B cell (primary cell): Measurements from ENCODE around the gene ATG7. TPM values are rescaled to one million over a fixed set of nuclear protein-coding genes. Genes with fewer than 3 reads are reported as not detected.
A peak's percentile ranks its signal among the peaks of the same experiment; 100 is the strongest.

ENCODE experiments used
- ATAC-seq: fragments of 200-7000 bp; cut with Tn5 transposase; one replicate; pipeline ENCODE4 v1.10.0; 2021; ENCODE audit warnings: low read depth, mild to moderate bottlenecking, moderate number of reproducible peaks, moderate library complexity
- CTCF ChIA-PET: fragments of 350-600 bp; sonication (Branson Sonifier 250); formaldehyde crosslinking; loops from one replicate; lab custom pipeline; 2021; ENCODE audit warnings: antibody characterized with exemption, inconsistent platforms; lab: Charles Lee
- POLR2A ChIA-PET: fragments of 350-600 bp; sonication (Branson Sonifier 250); formaldehyde crosslinking; loops from one replicate; lab custom pipeline; 2021; ENCODE audit warnings: antibody characterized with exemption; lab: Charles Lee
- DNase-seq: peaks from one replicate; pipeline ENCODE4 v3.0.0; 2013
- H2AFZ ChIP-seq: 2 replicates; pipeline ENCODE4 v1.6.1; 2012; ENCODE audit warnings: mild to moderate bottlenecking, low read depth, low read length; ENCODE audit not compliant: insufficient read depth, poor library complexity, severe bottlenecking
- H3K27ac ChIP-seq, 2 donors: 1 replicate in 1 of 2; 2 replicates in 1 of 2; pipeline ENCODE4 v1.5.1; 2012 to 2013; ENCODE audit warnings: low read length in 2 of 2, mild to moderate bottlenecking in 2 of 2, moderate library complexity in 1 of 2
- H3K27me3 ChIP-seq, 4 experiments: fragments of 200-600 bp in 1 of 4; sonication (generic) in 1 of 4; replicated peaks in 1 of 4; 1 replicate in 2 of 4; 2 replicates in 2 of 4; pipeline versions ENCODE4 v1.6.1 to v1.7.0; 2013 to 2016; ENCODE audit warnings: low read length in 3 of 4, mild to moderate bottlenecking in 2 of 4, mixed read lengths in 1 of 4, moderate library complexity in 1 of 4; ENCODE audit not compliant: insufficient read depth in 4 of 4, control insufficient read depth in 3 of 4; ENCODE audit errors: control extremely low read depth in 1 of 4
- H3K36me3 ChIP-seq, 2 experiments: replicated peaks in 1 of 2; 1 replicate in 1 of 2; 2 replicates in 1 of 2; pipeline versions ENCODE4 v1.6.1 to v1.7.1; 2013; ENCODE audit warnings: low read length in 1 of 2; ENCODE audit not compliant: insufficient read depth in 2 of 2, control insufficient read depth in 1 of 2; ENCODE audit errors: control extremely low read depth in 1 of 2, extremely low read depth in 1 of 2
- H3K4me1 ChIP-seq, 2 donors: fragments of 200-600 bp in 1 of 2; sonication (generic) in 1 of 2; 1 replicate in 1 of 2; 2 replicates in 1 of 2; pipeline versions ENCODE4 v1.5.1 to v1.6.1; 2013 to 2017; ENCODE audit warnings: low read length in 2 of 2; ENCODE audit not compliant: control insufficient read depth in 2 of 2, insufficient read depth in 2 of 2
- H3K4me2 ChIP-seq: replicated peaks from 2 replicates; pipeline ENCODE3; 2012; ENCODE audit warnings: mild to moderate bottlenecking, low read depth, low read length; ENCODE audit not compliant: poor library complexity, severe bottlenecking
- H3K4me3 ChIP-seq, 5 experiments: fragments of 200-600 bp in 1 of 5; sonication (generic) in 1 of 5; 1 replicate in 3 of 5; 2 replicates in 2 of 5; pipeline versions ENCODE4 v1.5.1 to v1.7.0; 2011 to 2016; ENCODE audit warnings: low read length in 4 of 5, mild to moderate bottlenecking in 4 of 5, low read depth in 2 of 5, control low read depth in 1 of 5, moderate library complexity in 1 of 5; ENCODE audit not compliant: insufficient read depth in 1 of 5; ENCODE audit errors: control extremely low read depth in 1 of 5, extremely low read depth in 1 of 5
- H3K79me2 ChIP-seq: fragments of 200-600 bp; sonication (generic); one replicate; pipeline ENCODE4 v1.6.0; 2016; ENCODE audit warnings: low read length; ENCODE audit not compliant: control insufficient read depth, insufficient read depth
- H3K9ac ChIP-seq: fragments of 200-600 bp; sonication (generic); 2 replicates; pipeline ENCODE4 v1.6.1; 2017; ENCODE audit warnings: mild to moderate bottlenecking, low read length, moderate library complexity
- H3K9me3 ChIP-seq, 3 donors: one replicate each; pipeline versions ENCODE4 v1.6.1 to v1.7.1; 2013; ENCODE audit warnings: low read length in 2 of 3; ENCODE audit not compliant: control insufficient read depth in 2 of 3, insufficient read depth in 1 of 3; ENCODE audit errors: control extremely low read depth in 1 of 3
- H4K20me1 ChIP-seq: 2 replicates; pipeline ENCODE4 v1.6.0; 2012; ENCODE audit warnings: mild to moderate bottlenecking, low read length; ENCODE audit not compliant: insufficient read depth, control insufficient read depth, poor library complexity, severe bottlenecking
- H3K27ac Mint-ChIP-seq: one replicate; pipeline ENCODE4 v1.8.0; 2021; ENCODE audit warnings: mixed read lengths
- H3K27me3 Mint-ChIP-seq: one replicate; pipeline ENCODE4 v1.8.0; 2021; ENCODE audit warnings: mixed read lengths
- H3K4me1 Mint-ChIP-seq: one replicate; pipeline ENCODE4 v1.8.0; 2021; ENCODE audit warnings: mixed read lengths
- H3K4me3 Mint-ChIP-seq: one replicate; pipeline ENCODE4 v1.8.0; 2021; ENCODE audit warnings: mixed read lengths
- H3K9me3 Mint-ChIP-seq: one replicate; pipeline ENCODE4 v1.8.0; 2022; ENCODE audit warnings: mixed read lengths; ENCODE audit not compliant: insufficient read depth
- EZH2 ChIP-seq: IDR thresholded peaks from 2 replicates; pipeline ENCODE4 v1.6.1; 2012; ENCODE audit warnings: borderline replicate concordance, low read depth, mild to moderate bottlenecking, moderate library complexity, low read length; ENCODE audit not compliant: insufficient read depth, poor library complexity, severe bottlenecking
- WGBS: methylation state at CpG from one replicate; pipeline ENCODE4 v1.1.5; 2013; ENCODE audit warnings: missing lambda C conversion rate; ENCODE audit not compliant: insufficient coverage; 5-methylcytosine and 5-hydroxymethylcytosine counted together
- intact Hi-C: fragments of 100-400 bp; cut with micrococcal nuclease; formaldehyde crosslinking; loops from one replicate; pipeline ENCODE4 v1.10.0; 2022
- polyA plus RNA-seq: library from polyadenylated mRNA; depleted of rRNA; stranded (reverse); fragments of >200 nt; gene quantifications from 2 replicates; pipeline ENCODE4 v1.2.3, GENCODE V29; 2012
- total RNA-seq, 2 donors: library from RNA; stranded (reverse); fragments of 120-200 nt in 1 of 2; gene quantifications; 1 replicate in 1 of 2; 2 replicates in 1 of 2; pipeline versions ENCODE4 v1.2.3 to v1.2.4, GENCODE V29; 2013 to 2022
- TF ChIP-seq, protein P1 (sequence below): fragments of 200-600 bp; IDR thresholded peaks from one replicate; pipeline ENCODE4 v1.8.0; 2022; ENCODE audit warnings: antibody characterized with exemption, mild to moderate bottlenecking

The ATG7 gene
- total and polyA plus RNA-seq, 2 donors (not counting 1 experiment from before 2014, with no cell fraction given): 13.9 to 66.4 TPM

DNA sequence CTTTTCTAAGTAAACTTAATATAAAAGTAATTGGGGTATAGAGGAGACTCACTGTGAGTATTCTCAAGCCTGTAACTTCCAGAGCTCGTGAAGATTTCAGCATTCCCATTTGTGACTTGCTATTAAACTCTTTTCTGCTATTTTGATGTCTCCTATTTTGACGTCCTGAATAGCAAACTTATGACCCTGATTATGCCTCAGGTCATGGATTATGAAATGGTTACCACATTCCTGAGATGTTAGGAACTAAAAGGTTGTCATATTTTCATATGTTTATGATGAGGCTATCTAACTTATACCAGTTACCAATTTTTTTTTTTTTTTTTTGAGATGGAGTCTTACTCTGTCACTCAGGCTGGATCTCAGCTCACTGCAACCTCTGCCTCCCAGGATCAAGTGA is 105.5 kb downstream of the ATG7 start:
- Histone ChIP-seq H4K20me1 (no peaks in the 10 kb centered on the region), H3K27ac (no peak overlapping the region), H3K9ac (no peak overlapping the region), H3K4me2 (no peak overlapping the region), H3K27me3 (no peaks in the 10 kb centered on the region), H3K36me3 (peaks cover 9 to 12% of the 10 kb centered on the region in 2 experiments), H2AFZ (no peak overlapping the region), H3K4me3 (no peak overlapping the region), H3K79me2 (no peaks in the 10 kb centered on the region), H3K4me1 (no peaks in the 10 kb centered on the region), H3K9me3 (no peaks in the 10 kb centered on the region)
- CTCF ChIA-PET: interaction anchor here (1.5 to 4.4 kb wide), 3 partner anchors 273 to 426 kb away, joined by 6 to 85 read pairs (median 6); no protein-coding TSS in a partner anchor
- WGBS: no CpG with 5 or more reads among the region's 2 CpGs
- ATAC-seq (no peak), DNase-seq (no peak)
- POLR2A ChIA-PET: no interaction called here
- Mint-ChIP-seq H3K27ac (no peak overlapping the region), H3K4me1 (no peaks in the 10 kb centered on the region), H3K4me3 (no peak overlapping the region), H3K27me3 (no peaks in the 10 kb centered on the region), H3K9me3 (no peaks in the 10 kb centered on the region)
- intact Hi-C loops: no loop called here
- TF ChIP-seq EZH2: no peak
- TF ChIP-seq, protein P1, sequence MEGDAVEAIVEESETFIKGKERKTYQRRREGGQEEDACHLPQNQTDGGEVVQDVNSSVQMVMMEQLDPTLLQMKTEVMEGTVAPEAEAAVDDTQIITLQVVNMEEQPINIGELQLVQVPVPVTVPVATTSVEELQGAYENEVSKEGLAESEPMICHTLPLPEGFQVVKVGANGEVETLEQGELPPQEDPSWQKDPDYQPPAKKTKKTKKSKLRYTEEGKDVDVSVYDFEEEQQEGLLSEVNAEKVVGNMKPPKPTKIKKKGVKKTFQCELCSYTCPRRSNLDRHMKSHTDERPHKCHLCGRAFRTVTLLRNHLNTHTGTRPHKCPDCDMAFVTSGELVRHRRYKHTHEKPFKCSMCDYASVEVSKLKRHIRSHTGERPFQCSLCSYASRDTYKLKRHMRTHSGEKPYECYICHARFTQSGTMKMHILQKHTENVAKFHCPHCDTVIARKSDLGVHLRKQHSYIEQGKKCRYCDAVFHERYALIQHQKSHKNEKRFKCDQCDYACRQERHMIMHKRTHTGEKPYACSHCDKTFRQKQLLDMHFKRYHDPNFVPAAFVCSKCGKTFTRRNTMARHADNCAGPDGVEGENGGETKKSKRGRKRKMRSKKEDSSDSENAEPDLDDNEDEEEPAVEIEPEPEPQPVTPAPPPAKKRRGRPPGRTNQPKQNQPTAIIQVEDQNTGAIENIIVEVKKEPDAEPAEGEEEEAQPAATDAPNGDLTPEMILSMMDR: no peak

- intact Hi-C loops: loop anchor here (1.0 kb wide), 1 partner anchor 273 kb away; no protein-coding TSS in a partner anchor
- Histone ChIP-seq H4K20me1 (no peaks in the 10 kb centered on the region), H3K27ac (no peak overlapping the region), H3K4me3 (no peak overlapping the region), H3K4me1 (no peaks in the 10 kb centered on the region), H3K27me3 (no peaks in the 10 kb centered on the region), H3K79me2 (no peaks in the 10 kb centered on the region), H2AFZ (no peak overlapping the region), H3K9me3 (no peaks in the 10 kb centered on the region), H3K4me2 (no peak overlapping the region), H3K9ac (no peak overlapping the region), H3K36me3 (peaks cover 3 to 24% of the 10 kb centered on the region in 2 experiments)
- 100% methylated on average over 1 of the region's 2 CpGs for WGBS
- TF ChIP-seq, protein P1: peak; percentile 64
- TF ChIP-seq EZH2: no peak
- no peak for ATAC-seq
- Mint-ChIP-seq H3K27me3 (no peaks in the 10 kb centered on the region), H3K27ac (no peak overlapping the region), H3K4me3 (no peak overlapping the region), H3K4me1 (no peaks in the 10 kb centered on the region), H3K9me3 (no peaks in the 10 kb centered on the region)
- ChIA-PET CTCF (interaction anchor here (0.6 to 4.4 kb wide), 20 partner anchors 9 to 1105 kb away, joined by 3 to 85 read pairs (median 3); partner anchors contain the start of gene TSEN2), POLR2A (no interaction called here)
- peak; percentile 53 for DNase-seq
Measured at GRCh38 chr3:11379238-11379823, 107.1 kb downstream of the ATG7 start.
